K562 (cell line): ENCODE results near the gene DNAJC11. TPM values are rescaled to one million over a fixed set of nuclear protein-coding genes. Genes with fewer than 3 reads are reported as not detected.

Experiments
- ATAC-seq: fragments of 200-7000 bp; cut with Tn5 transposase; 3 replicates; pipeline ENCODE4 v1.9.1; 2020; ENCODE audit warnings: moderate library complexity
- BruUV-seq: library from RNA; stranded (reverse); fragments of 400-500 nt; replicated peaks from 2 replicates; lab custom pipeline; 2021; lab: Mats Ljungman, UMichigan
- CTCF ChIA-PET: fragments of 300-600 bp; formaldehyde crosslinking; extraction: SDS; loops from one replicate; lab custom pipeline; 2021; ENCODE audit warnings: low intra/inter-chr PET ratio; lab: Yijun Ruan, JAX
- POLR2A ChIA-PET: fragments of 300-600, 350-650 bp; sonication (Branson Sonifier 250); formaldehyde crosslinking; extraction: SDS; loops from one replicate; lab custom pipeline; 2021; ENCODE audit warnings: antibody characterized with exemption, inconsistent platforms; lab: Yijun Ruan, JAX
- DNase-seq, 4 experiments: peaks; one replicate each; pipeline versions ENCODE4 v3.0.0 to v3.0.0-alpha.2; 2011 to 2018; ENCODE audit warnings: low spot score in 3 of 4, mixed read lengths in 3 of 4; ENCODE audit errors: extremely low read depth in 1 of 4
- FAIRE-seq: peaks from 2 replicates; lab custom pipeline; 2011; peaks lifted over from hg19 to GRCh38; lab: Jason Lieb, UNC
- H2AFZ ChIP-seq: 2 replicates; pipeline ENCODE4 v1.6.0; 2011; ENCODE audit warnings: low read depth, low read length, control low read depth, inconsistent platforms
- H3K27ac ChIP-seq: fragments of 200-600 bp; 3 replicates; pipeline ENCODE4 v1.8.0; 2011; ENCODE audit warnings: low read depth, mild to moderate bottlenecking, control low read depth, inconsistent platforms, low read length, moderate library complexity, mixed read lengths; ENCODE audit errors: extremely low read depth
- H3K27me3 ChIP-seq, 2 experiments: fragments of 300-600 bp in 1 of 2; 2 replicates in 1 of 2; 3 replicates in 1 of 2; pipeline versions ENCODE4 v1.6.0 to v1.8.0; 2011; ENCODE audit warnings: inconsistent platforms in 2 of 2, low read length in 2 of 2, mild to moderate bottlenecking in 1 of 2, mixed read lengths in 1 of 2, moderate library complexity in 1 of 2; ENCODE audit not compliant: control insufficient read depth in 2 of 2, insufficient read depth in 2 of 2
- H3K36me3 ChIP-seq: fragments of 300-600 bp; 3 replicates; pipeline ENCODE4 v1.8.0; 2011; ENCODE audit warnings: mild to moderate bottlenecking, low read length, inconsistent platforms; ENCODE audit not compliant: control insufficient read depth, insufficient read depth
- H3K4me1 ChIP-seq, 2 experiments: fragments of 200-600 bp in 1 of 2; replicated peaks in 1 of 2; 2 replicates in 1 of 2; 3 replicates in 1 of 2; pipeline versions ENCODE4 v1.5.1 to v1.8.0; 2011; ENCODE audit warnings: inconsistent platforms in 2 of 2, low read length in 2 of 2, mild to moderate bottlenecking in 1 of 2, mixed read lengths in 1 of 2, moderate library complexity in 1 of 2; ENCODE audit not compliant: control insufficient read depth in 2 of 2, insufficient read depth in 2 of 2
- H3K4me2 ChIP-seq: 2 replicates; pipeline ENCODE4 v1.6.1; 2011; ENCODE audit warnings: low read length, control low read depth, inconsistent platforms, mixed read lengths; ENCODE audit not compliant: insufficient read depth
- H3K4me3 ChIP-seq: fragments of 200-600 bp; sonication (generic), shearing (Covaris generic); 2 replicates; pipeline ENCODE4 v1.5.1; 2016; ENCODE audit warnings: control low read depth, inconsistent platforms
- H3K79me2 ChIP-seq: fragments of 200-600 bp; 3 replicates; pipeline ENCODE4 v1.8.0; 2011; ENCODE audit warnings: low read length, inconsistent platforms; ENCODE audit not compliant: control insufficient read depth, insufficient read depth
- H3K9ac ChIP-seq, 2 experiments: 2 replicates each; pipeline versions ENCODE4 v1.6.0 to v1.6.1; 2011; ENCODE audit warnings: low read depth in 2 of 2, low read length in 2 of 2, control low read depth in 1 of 2, inconsistent platforms in 1 of 2, mild to moderate bottlenecking in 1 of 2, mixed read lengths in 1 of 2; ENCODE audit not compliant: insufficient read depth in 1 of 2
- H3K9me1 ChIP-seq: one replicate; pipeline ENCODE4 v1.6.0; 2011; ENCODE audit warnings: inconsistent platforms, mild to moderate bottlenecking, low read length, moderate library complexity; ENCODE audit not compliant: control insufficient read depth, insufficient read depth
- H3K9me3 ChIP-seq: replicated peaks from 2 replicates; pipeline ENCODE4 v1.5.1; 2011; ENCODE audit warnings: low read depth, low read length, inconsistent platforms; ENCODE audit not compliant: control insufficient read depth, insufficient read depth
- H4K20me1 ChIP-seq: replicated peaks from 2 replicates; pipeline ENCODE4 v1.6.1; 2011; ENCODE audit warnings: low read length, inconsistent platforms, mixed read lengths; ENCODE audit not compliant: control insufficient read depth, insufficient read depth
- BRF2 ChIP-seq: IDR thresholded peaks from 3 replicates; pipeline ENCODE4 v1.6.1; 2011; ENCODE audit warnings: borderline replicate concordance, mild to moderate bottlenecking; ENCODE audit not compliant: insufficient read length, insufficient read depth
- CBX1 ChIP-seq: sonication (generic); IDR thresholded peaks from 2 replicates; pipeline ENCODE4 v1.6.1; 2016; ENCODE audit warnings: antibody characterized with exemption, low read depth, mild to moderate bottlenecking
- HNRNPH1 ChIP-seq: fragments of 200-400 bp; formaldehyde crosslinking; optimal IDR thresholded peaks from 2 replicates; pipeline ENCODE3; 2017; ENCODE audit warnings: low read depth, mild to moderate bottlenecking, low read length, moderate library complexity
- MYC ChIP-seq, 2 experiments: fragments of 250-450 bp in 1 of 2; sonication (Bioruptor Pico) in 1 of 2; IDR thresholded peaks; 2 replicates each; pipeline versions ENCODE4 v1.5.1 to v1.6.1; 2012 to 2021; ENCODE audit warnings: low read depth in 2 of 2, borderline replicate concordance in 1 of 2, improper control_type of control experiment in 1 of 2, low read length in 1 of 2, mild to moderate bottlenecking in 1 of 2, moderate library complexity in 1 of 2
- RCOR1 ChIP-seq, 2 experiments: IDR thresholded peaks; 2 replicates each; pipeline ENCODE4 v1.6.1; 2012; ENCODE audit warnings: low read depth in 2 of 2, low read length in 2 of 2, borderline replicate concordance in 1 of 2, improper control_type of control experiment in 1 of 2
- ZNF398 ChIP-seq: fragments of 250-450 bp; sonication (Bioruptor Pico); IDR thresholded peaks from 2 replicates; pipeline ENCODE4 v1.8.0; 2021; ENCODE audit warnings: moderate library complexity, mild to moderate bottlenecking, inconsistent platforms
- WGBS: fragments of 100-300 bp; shearing (Covaris generic); methylation state at CpG from one replicate; pipeline ENCODE4 v1.1.6; 2016; ENCODE audit warnings: low coverage, mixed read lengths; ENCODE audit not compliant: insufficient coverage; ENCODE audit errors: missing lambda C conversion rate; 5-methylcytosine and 5-hydroxymethylcytosine counted together
- in situ Hi-C: fragments of 300-500 bp; cut with MboI; formaldehyde crosslinking; loops from 4 replicates; pipeline ENCODE4 v1.15.0; 2018; ENCODE audit warnings: inconsistent platforms, mixed read lengths
- intact Hi-C: fragments of 100-400 bp; cut with micrococcal nuclease; formaldehyde crosslinking; loops from 2 replicates; pipeline ENCODE4 v1.14.2; 2022
- polyA plus RNA-seq, 8 experiments: library from polyadenylated mRNA; depleted of rRNA in 4 of 8; stranded (reverse) in 5 of 8; unstranded in 3 of 8; fragments of >200 nt; fragmentation: Nextera tagmentation in 2 of 8; fragmentation: Illumina TruSeq in 1 of 8; extraction: Ambion mirVana in 2 of 8; extraction: Trizol in 1 of 8; gene quantifications; 2 replicates each; pipeline versions ENCODE4 v1.2.1 to v1.2.3, GENCODE V29; 2011 to 2014; ENCODE audit warnings: inconsistent platforms in 1 of 8, missing spikeins in 1 of 8
- total RNA-seq, 7 experiments: library from RNA; depleted of rRNA in 6 of 7; stranded (reverse); fragments of >200 nt in 6 of 7; fragmentation: Illumina TruSeq in 2 of 7; extraction: Trizol in 2 of 7; gene quantifications; 2 replicates each; pipeline versions ENCODE4 v1.2.1 to v1.2.3, GENCODE V29; 2011 to 2021; ENCODE audit warnings: low replicate concordance in 1 of 7

Gene DNAJC11
- total and polyA plus RNA-seq, 9 of the 15 experiments (the other 6 are each of a cell fraction or from before 2014, with no cell fraction given) = 14.1 to 123 (median 76.6) TPM

DNA sequence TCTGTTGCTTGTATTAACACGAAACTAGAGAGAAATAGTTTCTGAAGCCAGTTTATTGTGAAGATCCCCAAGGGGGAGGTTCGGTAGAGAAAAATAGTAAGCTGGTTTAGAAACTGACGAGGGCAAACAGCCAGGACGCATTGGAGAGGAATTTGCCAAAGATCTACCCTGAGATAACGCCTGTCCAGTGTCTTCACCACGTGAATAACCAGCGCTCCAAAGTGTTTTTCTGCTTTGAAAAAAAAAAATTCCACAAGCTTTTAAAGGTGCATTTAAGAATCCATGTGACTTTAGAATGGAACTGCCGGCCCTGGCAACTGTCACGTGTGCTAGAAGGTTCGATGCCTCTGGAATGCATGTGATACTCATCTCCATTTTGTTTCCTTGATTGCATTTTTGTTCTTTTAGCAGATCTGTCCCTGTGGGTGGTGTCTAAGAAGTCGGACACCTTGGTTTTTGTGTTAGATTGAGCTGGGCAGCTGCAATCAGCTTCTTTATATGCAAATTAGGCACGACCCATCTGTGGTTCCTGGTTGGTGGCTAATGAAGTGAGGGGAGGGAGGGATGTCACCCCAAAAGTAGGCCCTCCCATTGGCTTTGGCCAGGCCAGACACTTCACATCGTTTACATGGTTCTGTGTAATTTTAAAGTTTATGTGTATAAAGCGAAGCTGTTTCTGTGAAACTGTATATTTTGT is 78.2 kb downstream of the DNAJC11 start:
- Histone ChIP-seq H3K9me1 (peaks cover 3% of the 10 kb centered on the region), H3K27ac (peak overlapping the region; percentile 7; the same call in 1 of the 3 replicates), H3K4me2 (no peak overlapping the region), H3K79me2 (peaks cover 72% of the 10 kb centered on the region), H3K36me3 (peaks cover 80% of the 10 kb centered on the region), H3K4me1 (peaks cover 12 to 37% of the 10 kb centered on the region in 2 experiments; a peak in 4 of 5 replicates), H3K4me3 (no peak overlapping the region), H3K9me3 (no peaks in the 10 kb centered on the region), H3K9ac (no peak overlapping the region), H3K27me3 (no peaks in the 10 kb centered on the region), H4K20me1 (peaks cover 24% of the 10 kb centered on the region; the same call in 1 of the 2 replicates), H2AFZ (no peak overlapping the region)
- intact Hi-C loops = no loop called here
- ATAC-seq (no peak), FAIRE-seq (no peak), DNase-seq (no peak)
- in situ Hi-C loops = no loop called here
- TF ChIP-seq ZNF398 (CRISPR knock-in tag) (no peak), CBX1 (no peak), HNRNPH1 (no peak), BRF2 (no peak), RCOR1 (IDR thresholded peaks at IDR 0.05; ENCODE audit: borderline replicate concordance in 1 of 2, low read depth in 2 of 2, low read length in 2 of 2) (no peak), MYC (IDR thresholded peaks at IDR 0.05; ENCODE audit: low read depth, low read length) (0 out of 2 replicates have a peak, but pooled peaks have one; percentile 17), MYC (CRISPR knock-in tag; IDR thresholded peaks at IDR 0.05; ENCODE audit: borderline replicate concordance, low read depth) (no peak)
- 74% methylated on average over 14 of the region's 14 CpGs for WGBS
- POLR2A ChIA-PET = interaction anchor here (0.6 to 5.1 kb wide), 10 partner anchors 8 to 1422 kb away, joined by 3 to 36 read pairs (median 5); partner anchors contain the start of genes KLHL21 and PHF13
- TSS peak; percentile 9 for BruUV-seq
- CTCF ChIA-PET = interaction anchor here (0.7 kb wide), 1 partner anchor 68 kb away, joined by 3 read pairs; the partner anchor contains the start of gene TAS1R1
